Activated CD4-positive, alpha-beta T cell treated with anti-CD3 and anti-CD28 coated beads, Interleukin-2, amount 50 U/mL, for 1 hour (primary cell): ENCODE results near the gene AGBL4.
A peak's percentile ranks its signal among the peaks of the same experiment; 100 is the strongest.

Experiments used
- DNase-seq: peaks from one replicate; pipeline ENCODE4 v3.0.0-alpha.2; 2020

AGBL4 gene

DNA sequence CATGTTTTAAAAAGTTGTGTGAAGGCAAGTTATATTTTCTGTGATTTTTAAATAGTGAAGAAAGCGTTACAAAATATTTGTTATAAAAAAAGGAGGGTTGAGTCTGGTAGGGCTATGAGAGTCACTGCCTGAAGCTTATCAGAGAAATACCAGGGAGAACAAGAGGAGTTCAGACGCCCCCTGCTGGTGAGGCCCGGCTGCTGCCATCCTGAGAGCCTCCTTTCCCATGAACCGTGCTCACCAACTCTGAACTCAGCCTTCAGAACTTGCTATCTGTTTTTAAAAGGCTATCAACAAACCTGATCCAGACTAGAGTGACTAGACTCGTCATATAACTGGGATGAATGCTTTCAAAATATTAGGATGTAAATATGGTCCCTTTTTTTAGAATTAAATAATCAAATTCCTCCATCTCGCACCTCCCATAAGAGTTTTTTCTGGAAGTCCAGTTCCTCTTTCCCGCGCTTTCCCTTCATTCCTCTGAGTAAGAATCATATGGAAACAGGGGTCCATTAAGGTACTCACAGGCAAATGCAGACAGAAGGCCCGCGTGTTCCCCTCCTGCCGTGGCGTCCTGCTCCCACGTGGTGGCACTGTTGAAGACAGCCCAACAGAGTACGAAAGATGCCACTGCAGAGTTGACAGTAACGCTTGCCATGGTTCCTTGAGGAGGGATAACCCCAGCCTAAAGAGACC, 1525.5 kb downstream of the AGBL4 start:
- peak; percentile 67 for DNase-seq

DNA sequence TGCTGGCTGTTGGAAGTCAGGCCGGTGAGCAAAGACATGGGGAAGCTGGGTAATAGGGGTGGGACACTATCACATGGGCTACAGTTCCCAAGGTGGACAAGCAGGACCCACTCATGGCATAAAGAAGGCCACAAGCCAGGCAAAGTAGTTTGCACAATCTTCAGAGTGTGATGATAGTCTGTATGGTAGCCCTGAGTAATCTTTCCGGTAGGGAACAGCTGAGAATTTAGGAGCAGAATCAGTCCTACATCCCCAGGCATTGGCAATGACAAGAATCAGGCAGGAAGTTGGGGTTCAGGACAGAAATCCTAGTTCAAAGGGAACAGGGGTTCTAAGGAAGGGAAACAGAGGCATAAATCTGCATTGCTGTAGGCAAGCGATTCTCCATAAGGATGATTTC, 1527.8 kb downstream of the AGBL4 start:
- DNase-seq: no peak

DNA sequence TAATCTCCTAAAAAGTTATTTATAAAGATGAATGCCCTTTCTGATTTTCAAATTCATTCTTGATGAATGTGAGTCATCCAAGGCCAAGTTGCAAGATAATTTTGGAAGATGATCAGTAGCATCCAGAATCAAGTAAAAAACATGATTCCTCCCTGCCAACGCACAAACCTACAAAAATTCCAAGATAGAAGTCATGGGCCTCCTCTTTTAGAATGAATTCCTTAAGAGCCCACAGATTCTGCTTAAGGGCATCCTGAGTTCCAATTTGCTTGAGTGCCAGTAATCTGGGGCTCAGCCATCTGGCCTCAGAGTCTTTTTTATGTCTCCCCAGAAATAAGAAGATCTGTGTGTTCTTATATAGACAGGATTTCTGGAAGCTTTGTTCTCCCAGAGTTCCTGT, 1528.6 kb downstream of the AGBL4 start:
- DNase-seq: no peak

DNA sequence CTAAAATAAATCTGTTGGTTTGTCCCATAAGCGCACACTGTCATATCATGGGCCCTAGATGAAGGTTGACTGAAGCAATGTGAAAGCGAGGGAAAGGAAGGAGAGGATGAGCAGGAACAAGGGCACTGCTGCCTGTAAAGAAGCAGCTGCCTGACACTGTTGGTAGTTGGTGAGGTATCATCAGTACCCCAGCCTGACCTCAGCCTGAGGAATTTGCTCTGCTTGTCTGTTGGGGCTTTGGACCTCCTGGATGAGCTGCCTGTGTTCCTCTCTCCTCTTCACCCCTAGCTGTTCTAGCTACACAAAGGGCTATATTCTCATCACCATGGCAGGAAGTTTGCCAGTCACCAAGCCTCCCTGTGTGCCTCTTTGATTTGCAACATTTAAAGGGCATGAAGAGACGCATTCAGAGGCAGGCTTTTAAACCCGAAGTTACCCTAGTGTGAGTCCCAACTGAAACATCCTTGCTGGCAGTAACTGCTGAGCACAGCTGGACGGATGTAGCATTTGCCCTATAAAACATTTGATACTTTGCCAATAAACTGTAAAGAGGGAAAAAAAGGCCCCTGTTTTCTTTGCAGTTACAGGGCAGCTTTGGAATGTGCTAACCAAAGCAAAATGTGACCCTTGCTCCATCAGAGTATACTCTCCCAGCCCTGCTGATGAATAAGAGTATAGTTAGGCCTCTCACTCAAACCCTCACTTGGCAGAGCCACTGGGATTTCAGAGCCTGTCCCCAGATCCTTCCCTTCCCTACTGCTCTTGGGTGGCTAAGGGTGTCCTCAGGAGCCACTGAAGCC, 1529.6 kb downstream of the AGBL4 start:
- no peak for DNase-seq

DNA sequence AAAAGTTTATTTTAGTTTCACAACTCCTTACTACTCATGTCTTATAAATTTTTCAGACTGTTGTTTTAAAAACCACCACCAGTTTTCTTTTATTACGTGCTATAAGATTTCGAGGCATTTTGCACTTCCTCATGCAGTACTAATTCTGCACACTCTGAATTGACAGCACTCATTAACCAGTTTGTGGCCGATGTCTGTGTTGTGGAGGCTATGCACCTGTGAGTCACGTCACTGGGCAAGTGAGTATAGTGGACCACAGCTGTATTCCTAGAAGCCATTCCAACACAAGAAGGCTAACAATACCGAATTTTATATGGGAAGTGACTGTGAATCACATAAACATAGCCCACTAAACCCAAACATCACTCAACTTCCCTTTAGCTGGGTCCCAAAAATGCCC, 1530.7 kb downstream of the AGBL4 start:
- DNase-seq: no peak

DNA sequence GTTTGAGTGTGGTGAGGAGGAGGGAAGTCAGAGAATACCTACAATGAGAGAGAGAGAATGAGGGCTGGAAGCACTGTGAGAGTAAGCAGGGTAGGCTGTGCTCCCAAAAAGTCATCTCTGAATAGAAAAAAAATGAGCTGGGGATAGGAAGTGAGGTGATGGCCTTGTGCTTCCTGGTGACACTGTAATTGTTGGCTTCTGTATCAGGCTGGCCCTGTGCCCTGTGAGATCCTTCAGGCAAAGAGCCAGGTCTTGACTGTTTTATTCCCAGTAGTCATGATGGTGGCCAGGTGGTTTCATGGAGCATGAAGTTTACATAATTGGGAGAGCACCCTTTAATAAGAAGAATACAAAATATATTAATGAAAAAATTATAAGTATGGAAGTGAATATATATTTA, 1531.4 kb downstream of the AGBL4 start:
- no peak for DNase-seq

DNA sequence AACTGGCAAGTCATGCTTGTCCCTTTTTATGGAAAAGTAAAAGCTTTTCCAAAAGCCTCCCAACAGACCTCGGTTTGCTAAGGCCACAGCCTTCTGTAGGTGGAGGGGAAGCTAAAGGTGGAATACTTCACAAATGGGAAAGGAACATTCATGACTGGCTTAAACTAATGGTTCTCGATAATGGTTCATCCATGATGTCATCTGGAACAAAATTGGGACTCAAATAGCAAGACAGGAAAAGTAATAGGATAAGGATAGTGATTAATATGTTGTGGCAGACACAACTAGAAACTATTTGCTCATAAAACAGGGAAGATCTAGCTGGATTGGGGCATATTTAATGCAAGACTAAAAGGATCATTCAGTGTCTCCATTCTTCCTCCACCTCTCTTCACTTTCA, 1535.0 kb downstream of the AGBL4 start:
- DNase-seq: no peak
